Measurements from ENCODE around the gene CDKN2C. TPM values are rescaled to one million over a fixed set of nuclear protein-coding genes. Genes with fewer than 3 reads are reported as not detected.

The CDKN2C gene
- total RNA-seq, 1 donor from 2014 or later: 2.4 TPM

GRCh38 chr1:50983219-50983802, 13.3 kb downstream of the CDKN2C start:
- DNase-seq (ENCODE audit: low spot score in 2 of 2): no peak
- Histone ChIP-seq H3K9me3 (no peaks in the 10 kb centered on the region), H3K27ac (peak overlapping the region; percentile 4 to 19), H3K36me3 (no peaks in the 10 kb centered on the region), H3K4me3 (peak overlapping the region in 1 of 2 donors; percentile 3), H3K4me1 (no peaks in the 10 kb centered on the region), H3K27me3 (no peaks in the 10 kb centered on the region)
- TF ChIP-seq, protein P1, sequence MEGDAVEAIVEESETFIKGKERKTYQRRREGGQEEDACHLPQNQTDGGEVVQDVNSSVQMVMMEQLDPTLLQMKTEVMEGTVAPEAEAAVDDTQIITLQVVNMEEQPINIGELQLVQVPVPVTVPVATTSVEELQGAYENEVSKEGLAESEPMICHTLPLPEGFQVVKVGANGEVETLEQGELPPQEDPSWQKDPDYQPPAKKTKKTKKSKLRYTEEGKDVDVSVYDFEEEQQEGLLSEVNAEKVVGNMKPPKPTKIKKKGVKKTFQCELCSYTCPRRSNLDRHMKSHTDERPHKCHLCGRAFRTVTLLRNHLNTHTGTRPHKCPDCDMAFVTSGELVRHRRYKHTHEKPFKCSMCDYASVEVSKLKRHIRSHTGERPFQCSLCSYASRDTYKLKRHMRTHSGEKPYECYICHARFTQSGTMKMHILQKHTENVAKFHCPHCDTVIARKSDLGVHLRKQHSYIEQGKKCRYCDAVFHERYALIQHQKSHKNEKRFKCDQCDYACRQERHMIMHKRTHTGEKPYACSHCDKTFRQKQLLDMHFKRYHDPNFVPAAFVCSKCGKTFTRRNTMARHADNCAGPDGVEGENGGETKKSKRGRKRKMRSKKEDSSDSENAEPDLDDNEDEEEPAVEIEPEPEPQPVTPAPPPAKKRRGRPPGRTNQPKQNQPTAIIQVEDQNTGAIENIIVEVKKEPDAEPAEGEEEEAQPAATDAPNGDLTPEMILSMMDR (IDR thresholded peaks at IDR 0.05): no peak
- intact Hi-C loops (cut with DNase I): loop anchor here (10.0 kb wide), 1 partner anchor 531 kb away; the partner anchor contains the start of gene EPS15

DNA sequence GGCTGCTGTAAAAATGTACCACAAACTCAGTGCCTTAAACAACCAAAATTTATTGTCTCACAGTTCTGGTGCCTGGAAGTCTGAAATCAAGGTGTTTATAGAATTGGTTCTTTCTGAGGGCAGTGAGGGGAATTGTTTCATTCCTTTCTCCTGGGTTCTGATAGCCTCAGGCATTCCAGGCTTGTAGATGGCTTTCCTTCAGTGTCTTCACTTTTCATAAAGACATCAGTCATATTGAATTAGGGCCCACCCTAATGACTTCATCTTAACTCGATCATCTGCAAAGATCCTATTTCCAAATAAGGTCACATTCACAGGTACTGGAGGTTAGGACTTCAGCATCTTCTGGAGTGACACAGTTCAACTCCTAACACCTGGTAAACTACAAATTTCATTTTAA, 15.0 kb downstream of the CDKN2C start:
- Histone ChIP-seq H3K4me1 (no peaks in the 10 kb centered on the region), H3K27me3 (no peaks in the 10 kb centered on the region), H3K36me3 (no peaks in the 10 kb centered on the region), H3K9me3 (no peaks in the 10 kb centered on the region), H3K27ac (peak overlapping the region; percentile 58 to 60), H3K4me3 (peak overlapping the region in 1 of 2 donors; percentile 37)
- TF ChIP-seq, protein P1 (IDR thresholded peaks at IDR 0.05): no peak
- intact Hi-C loops (cut with DNase I): loop anchor here (5.0 to 10.0 kb wide), 2 partner anchors 48 to 530 kb away; partner anchors contain the start of gene EPS15
- DNase-seq (ENCODE audit: low spot score in 2 of 2): no peak

DNA sequence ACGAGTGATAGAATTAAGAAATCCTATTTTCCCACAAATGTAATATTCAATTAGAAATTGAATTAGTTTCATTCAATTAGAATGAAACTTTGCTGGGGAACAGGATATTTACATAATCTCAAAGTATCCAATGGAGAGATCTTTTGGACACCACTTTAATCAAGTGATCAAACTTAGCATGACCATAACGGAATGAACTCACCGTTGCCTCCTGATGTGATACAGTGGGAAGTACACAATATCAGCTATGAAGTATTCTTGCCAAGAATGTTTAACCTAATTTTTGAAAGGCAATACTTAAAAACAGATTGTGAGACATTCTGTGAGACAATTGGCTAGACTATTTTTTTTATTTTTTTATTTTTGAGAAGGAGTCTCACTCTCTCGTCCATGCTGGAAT, 16.6 kb downstream of the CDKN2C start:
- DNase-seq (ENCODE audit: low spot score in 2 of 2): no peak
- TF ChIP-seq, protein P1 (IDR thresholded peaks at IDR 0.05): no peak
- H3K36me3 ChIP-seq: no peaks in the 10 kb centered on the region
- no peaks in the 10 kb centered on the region for H3K9me3 ChIP-seq
- no peak overlapping the region for H3K27ac ChIP-seq
- no peak overlapping the region for H3K4me3 ChIP-seq
- H3K27me3 ChIP-seq: no peaks in the 10 kb centered on the region
- H3K4me1 ChIP-seq: no peaks in the 10 kb centered on the region
- intact Hi-C loops (cut with DNase I): loop anchor here (5.0 to 10.0 kb wide), 2 partner anchors 49 to 528 kb away; partner anchors contain the start of gene EPS15

- Histone ChIP-seq H3K36me3 (no peaks in the 10 kb centered on the region), H3K27me3 (no peaks in the 10 kb centered on the region), H3K4me3 (no peak overlapping the region), H3K9me3 (no peaks in the 10 kb centered on the region), H3K27ac (no peak overlapping the region), H3K4me1 (no peaks in the 10 kb centered on the region)
- TF ChIP-seq, protein P1 (IDR thresholded peaks at IDR 0.05): no peak
- intact Hi-C loops (cut with DNase I): loop anchor here (5.0 to 10.0 kb wide), 2 partner anchors 52 to 525 kb away; partner anchors contain the start of gene EPS15
- DNase-seq (ENCODE audit: low spot score in 2 of 2): no peak
Measured at GRCh38 chr1:50989694-50990093, 19.6 kb downstream of the CDKN2C start.

- intact Hi-C loops (cut with DNase I): no loop called here
- H3K4me3 ChIP-seq: no peak overlapping the region
- no peaks in the 10 kb centered on the region for H3K9me3 ChIP-seq
- no peaks in the 10 kb centered on the region for H3K4me1 ChIP-seq
- H3K36me3 ChIP-seq: no peaks in the 10 kb centered on the region
- no peak for DNase-seq (ENCODE audit: low spot score in 2 of 2)
- H3K27ac ChIP-seq: no peak overlapping the region
- TF ChIP-seq, protein P1 (IDR thresholded peaks at IDR 0.05): no peak
- H3K27me3 ChIP-seq: no peaks in the 10 kb centered on the region
Measured at GRCh38 chr1:50992532-50993318, 22.7 kb downstream of the CDKN2C start.
